GM19099 (cell line): ENCODE measurements around the gene ADCY9.

Experiments used
- POLR2A ChIP-seq: IDR thresholded peaks from 3 replicates; pipeline ENCODE4 v1.6.1; 2011; ENCODE audit warnings: low read depth; ENCODE audit not compliant: insufficient read length; ENCODE audit errors: extremely low read depth

Gene ADCY9

DNA sequence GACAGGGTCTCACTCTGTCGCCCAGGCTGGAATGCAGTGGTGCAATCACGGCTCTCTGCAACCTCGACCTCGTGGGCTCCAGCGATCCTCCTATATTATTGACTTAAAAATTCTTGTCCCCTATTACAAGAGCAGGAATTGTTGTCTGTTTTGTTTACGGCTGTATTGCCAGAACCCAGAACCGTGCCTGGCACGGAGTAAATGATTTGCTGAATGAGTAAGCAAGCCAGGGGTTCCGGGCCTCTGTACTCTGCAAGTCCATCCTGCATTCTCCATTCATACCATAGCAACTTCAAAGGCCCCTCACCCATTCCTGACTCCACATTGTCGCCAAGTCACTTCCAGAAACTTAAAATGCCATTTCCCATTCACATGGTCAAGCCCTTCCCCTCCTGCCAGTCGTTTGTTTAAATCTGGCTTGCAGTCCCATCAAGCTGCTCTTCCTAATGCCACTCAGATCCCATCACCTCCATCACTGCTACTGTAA, 6.9 kb downstream of the ADCY9 start:
- no peak for TF ChIP-seq POLR2A

DNA sequence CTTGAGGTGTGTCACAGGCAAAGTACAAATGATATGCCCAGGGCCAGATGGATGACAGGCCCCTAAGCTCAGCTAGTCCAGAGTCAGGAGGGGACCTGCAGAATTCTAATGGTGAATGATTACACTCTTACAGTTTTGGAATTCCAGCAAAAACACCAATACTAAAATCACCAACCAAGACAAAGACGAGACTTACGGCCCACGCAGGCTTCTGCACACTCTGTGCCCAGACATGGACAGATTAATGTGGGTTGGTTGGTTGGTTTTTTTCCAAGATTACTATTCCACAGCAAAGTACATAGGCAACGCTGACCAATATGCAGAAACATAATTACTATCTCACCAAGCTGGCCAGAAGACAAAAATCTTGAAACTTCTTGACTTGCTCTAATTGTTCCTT, 9.7 kb downstream of the ADCY9 start:
- TF ChIP-seq POLR2A, result no peak

DNA sequence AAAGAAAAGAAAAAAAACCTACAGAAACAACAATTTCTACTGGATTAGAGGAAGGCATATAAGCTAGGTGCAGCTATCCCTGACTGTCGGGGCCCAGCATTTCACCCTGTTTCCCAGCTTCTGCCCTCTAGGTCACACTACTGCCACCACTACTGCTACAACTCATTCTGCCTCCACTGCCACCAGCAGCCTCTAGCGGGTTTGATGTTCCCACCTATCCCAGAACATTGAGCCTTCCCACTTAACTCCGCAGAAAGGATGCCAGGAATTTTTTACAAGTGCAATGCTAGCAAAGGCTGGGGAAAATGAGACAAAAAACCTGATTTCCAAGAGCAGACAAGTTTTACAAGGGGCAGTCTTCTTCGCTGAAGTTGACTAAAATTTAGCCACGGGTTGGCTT, 10.4 kb downstream of the ADCY9 start:
- TF ChIP-seq POLR2A, result no peak

DNA sequence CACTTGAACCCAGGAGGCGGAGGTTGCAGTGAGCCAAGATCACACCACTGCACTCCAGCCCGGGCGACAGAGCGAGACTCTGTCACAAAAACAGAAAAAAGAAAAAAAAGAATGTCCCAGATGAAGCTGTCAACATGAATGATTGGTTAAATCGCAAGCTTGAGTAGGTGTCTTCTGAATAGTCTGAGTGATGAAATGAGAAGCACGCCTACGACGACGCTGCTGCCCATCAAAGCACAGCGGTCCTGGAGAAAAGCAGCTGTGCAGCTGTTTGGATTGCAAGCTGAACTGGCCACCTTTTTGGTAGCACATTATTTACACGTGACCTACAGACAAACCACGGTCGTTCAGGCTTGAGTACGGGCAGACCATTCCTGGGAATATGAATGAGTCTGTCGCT, 12.5 kb downstream of the ADCY9 start:
- no peak for TF ChIP-seq POLR2A

DNA sequence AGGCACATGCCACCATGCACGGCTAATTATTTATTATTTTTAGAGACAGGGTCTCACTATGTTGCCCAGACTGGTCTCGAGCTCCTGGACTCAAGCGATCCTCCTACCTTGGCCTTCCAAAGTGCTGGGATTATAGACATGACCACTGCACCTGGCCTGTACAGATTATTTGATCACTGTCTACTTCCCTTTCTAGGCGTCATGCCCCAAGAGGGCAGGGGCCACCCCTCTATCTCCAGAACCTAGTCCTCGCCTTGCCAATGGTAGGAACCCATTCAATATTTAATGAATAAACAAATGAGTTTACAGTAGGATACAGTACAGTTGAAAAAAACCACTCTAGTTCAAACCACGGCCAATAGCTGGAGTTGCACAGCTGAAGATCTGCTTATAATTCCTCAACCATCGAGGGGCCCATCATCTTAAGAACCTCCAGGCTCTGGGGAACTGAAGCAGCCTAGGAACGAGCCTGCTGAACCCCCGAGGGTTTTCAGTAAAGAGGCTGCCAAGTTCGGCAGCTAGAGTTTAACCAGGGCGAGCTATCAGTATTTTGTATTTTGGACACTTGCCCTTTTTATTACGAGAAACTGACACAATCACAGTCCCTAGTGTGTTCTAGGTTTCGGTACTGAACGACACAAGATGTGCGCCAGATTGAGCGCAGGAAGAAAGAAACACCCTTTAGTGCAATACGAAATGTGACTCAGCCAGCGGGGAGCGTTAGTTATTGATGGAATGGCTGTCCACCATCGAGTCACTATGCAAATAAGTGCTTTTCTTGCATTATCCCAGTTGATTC, 14.6 kb downstream of the ADCY9 start:
- TF ChIP-seq POLR2A, result no peak

DNA sequence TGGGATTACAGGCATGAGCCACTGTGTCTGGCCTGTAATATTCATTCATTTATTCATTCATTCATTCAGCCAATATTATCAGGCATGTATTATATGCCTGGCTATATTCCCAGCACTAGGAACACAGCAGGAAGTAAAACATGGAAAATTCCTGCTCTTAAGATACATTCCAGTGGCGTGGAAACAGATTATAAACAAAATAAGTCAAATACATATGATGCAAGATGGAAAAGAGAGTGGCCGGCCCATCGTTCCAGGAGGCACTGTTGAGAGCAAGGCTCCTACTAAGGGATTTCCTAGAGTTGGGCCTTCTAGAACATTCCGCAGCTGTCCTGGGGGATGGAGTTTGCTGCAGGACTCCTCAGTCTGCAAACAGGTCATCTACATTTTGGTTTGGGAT, 17.7 kb downstream of the ADCY9 start:
- TF ChIP-seq POLR2A, result no peak

DNA sequence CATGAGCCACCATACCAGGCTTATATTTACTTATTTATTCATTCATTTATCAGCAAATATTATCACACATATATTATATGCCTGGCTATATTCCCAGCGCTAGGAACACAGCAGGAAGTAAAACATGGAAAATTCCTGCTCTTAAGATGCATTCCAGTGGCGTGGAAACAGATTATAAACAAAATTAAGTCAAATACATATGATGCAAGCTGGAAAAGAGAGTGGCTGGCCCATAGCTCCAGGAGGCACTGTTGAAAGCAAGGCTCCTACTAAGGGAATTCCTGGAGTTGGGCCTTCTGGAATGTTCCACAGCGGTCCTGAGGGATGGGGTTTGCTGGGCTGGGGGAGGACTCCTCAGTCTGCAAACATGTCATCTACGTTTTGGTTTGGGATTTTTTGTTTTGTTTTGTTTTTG, 18.4 kb downstream of the ADCY9 start:
- TF ChIP-seq POLR2A, result no peak

DNA sequence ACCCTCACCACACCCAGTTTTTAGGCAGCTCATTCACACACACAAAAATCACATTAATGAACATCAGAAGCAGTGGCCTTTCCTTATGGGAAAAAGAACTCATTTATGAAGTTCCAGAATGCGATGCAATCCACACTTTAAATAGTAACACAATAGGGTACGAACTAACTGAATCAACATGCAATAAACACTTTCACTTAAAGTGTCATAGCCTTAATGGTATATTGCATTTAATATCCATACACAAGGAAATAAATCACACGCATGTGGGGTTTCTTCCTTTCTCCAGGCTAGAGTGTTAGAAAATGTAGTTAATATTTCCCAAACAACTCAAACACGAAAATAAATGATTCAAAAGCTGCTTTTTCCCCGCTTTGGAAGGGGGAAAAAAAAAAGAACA, 19.7 kb downstream of the ADCY9 start:
- no peak for TF ChIP-seq POLR2A

DNA sequence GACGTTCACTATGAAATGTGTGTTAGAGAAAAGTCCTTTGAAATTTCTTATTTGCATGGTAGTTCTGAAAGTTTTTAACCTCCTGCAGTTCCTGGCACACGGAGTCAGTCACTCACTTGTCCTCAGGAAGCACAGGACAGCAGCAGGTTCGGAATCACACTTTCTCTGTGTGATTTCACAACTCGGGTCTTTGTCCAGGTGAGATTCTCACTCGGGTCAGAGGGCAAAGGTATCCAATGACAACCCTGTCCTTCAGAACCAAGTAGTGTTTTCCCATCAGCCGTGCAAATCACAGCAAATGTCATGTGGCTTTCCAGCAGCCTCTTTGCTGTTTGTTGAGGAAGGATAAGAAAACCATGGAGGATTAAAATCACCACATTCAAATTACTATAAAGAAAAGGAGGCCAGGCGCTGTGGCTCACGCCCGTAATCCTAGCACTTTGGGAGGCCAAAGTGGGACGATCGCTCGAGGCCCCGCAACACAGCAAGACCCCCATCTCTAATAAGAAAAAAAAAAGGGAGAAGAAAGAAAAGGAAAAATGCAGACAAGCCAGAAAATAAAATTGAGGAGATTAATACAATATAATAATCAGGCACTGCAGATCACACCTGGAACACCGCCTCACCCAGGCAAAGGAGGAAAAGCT, 22.0 kb downstream of the ADCY9 start:
- no peak for TF ChIP-seq POLR2A

DNA sequence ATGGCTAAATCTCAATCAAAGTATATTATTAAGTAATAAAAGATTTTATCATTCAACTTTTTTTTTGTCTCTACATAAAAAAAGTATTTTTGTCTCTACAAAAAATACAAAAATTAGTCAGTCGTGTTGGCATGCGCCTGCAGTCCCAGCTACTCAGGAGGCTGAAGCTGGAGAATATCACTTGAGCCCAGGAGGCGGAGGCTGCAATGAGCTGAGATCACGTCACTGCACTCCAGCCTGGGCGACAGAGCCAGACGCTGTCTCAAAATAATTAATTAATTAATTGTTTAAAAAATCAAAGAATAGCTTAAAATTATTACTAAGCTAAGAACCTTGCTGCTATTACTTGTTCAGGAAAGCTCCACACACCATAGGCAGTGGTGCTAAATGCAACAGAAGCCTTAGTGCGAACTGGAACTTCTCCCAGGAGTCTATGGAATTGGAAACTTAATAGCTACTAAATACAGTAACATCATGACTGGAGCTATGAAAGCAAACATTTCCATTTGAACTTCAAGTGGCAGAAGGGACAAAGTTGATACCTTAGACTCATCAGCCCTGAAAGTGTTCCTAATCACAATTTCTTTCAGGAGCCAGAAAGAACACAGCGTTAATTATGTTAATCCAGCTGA, 22.6 kb downstream of the ADCY9 start:
- TF ChIP-seq POLR2A, result no peak

DNA sequence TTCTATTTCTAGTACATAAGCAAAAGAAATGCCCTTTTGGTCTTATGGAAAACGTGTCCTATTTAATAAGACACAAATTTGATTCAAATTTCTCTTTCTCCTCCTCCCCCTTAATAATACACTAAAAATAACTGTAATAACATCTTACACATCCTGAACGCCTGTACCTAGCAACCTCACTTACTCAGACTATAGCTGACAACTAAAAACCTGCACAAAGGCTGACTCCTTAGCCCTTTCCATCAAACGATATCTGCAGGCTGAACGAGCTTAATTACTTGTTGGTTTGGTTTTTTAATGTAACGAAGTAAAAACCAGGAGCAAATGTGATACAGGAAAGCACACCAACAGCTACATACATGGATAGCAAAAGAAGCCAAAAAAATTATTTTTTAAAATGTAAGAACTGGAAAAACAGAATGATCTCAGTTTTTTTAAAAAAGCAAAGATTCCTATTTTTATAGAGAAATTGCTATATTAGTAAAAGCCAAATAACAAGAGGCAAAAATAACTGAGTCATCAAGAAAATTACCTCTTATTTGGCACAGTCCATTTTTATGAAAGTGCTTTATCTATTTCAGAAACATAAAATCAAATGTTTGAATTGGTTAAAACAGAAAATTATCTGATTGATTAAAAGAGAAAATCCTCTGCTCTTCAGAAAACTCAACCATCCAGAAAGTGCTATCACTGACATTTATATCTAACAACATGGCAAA, 23.5 kb downstream of the ADCY9 start:
- no peak for TF ChIP-seq POLR2A

DNA sequence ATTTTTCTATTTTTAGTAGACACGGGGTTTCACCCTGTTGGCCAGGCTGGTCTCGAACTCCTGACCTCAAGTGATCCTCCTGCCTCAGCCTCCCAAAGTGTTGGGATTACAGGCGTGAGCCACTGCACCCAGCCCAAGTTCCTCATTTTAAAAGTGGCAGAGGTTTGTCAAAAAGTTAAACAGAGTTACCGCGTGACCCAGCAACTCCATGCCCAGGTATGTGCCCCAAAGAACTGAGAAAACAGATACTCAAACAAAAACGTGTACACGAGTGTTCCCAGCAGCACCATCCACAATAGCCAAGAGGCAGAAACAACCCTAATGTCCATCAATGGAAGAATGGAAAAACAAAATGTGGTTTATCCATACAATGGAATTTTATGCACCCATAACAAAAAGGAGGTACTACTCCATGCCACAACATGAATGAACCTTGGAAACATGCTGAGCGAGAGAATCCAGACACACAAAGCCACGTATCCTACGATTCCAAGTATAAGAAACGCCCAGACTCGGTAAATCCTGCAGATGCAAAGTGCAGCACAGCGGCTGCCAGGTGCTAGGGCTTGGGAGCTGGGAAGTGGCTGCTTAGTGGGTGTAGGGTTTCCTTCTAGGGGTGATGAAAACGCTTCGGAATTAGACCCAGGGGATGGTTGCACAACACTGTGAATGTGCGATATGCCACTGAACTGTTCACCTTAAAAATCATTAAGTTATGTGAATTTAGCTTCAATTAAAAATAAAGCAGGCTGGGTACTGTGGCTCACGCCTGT, 24.8 kb downstream of the ADCY9 start:
- TF ChIP-seq POLR2A, result no peak

DNA sequence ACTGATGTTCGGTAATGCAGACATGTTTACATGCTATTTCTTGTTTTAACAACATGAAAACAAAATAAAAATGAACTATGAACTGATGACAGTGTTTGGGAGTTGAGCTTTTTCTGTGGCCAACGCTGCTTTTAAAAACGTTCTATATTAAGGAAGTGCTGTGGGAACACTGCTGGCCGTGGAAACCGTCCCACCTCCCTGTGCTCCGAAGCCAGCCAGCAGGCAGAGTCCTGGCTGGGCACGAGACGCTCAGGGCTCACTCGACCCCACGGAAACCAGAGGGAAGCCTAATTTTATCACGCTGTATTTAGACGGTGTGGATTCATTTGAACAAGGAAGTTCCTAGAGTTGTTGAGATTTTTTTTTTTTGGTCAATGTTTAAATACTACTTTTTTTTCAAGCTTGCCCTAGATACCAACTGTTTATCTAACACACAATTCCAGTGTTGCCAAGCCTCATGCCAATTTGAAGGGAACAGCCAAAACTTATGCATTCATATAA, 25.8 kb downstream of the ADCY9 start:
- no peak for TF ChIP-seq POLR2A

DNA sequence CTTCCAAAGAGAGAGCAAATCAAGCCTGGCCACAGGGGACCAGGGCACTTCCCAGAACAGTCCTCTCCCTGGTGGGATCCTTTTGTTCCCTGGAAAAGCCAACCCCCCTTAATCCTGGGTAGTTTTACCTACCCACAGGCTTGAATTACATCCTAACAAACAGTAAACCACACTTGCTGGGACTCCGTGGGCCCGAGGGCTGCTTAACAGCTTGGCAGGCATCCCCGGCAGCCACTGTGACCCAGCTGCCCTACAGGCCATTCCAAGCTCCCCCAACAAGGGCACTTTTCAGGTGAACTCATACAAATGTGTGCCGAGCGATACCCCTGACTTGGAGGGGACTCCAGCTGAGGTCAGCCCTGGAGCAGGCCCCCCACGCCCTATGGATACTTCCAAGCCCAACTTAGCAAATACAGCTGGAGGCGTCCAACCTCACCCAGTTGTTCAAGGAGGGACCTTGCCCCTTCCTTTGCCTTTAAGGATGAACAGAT, 26.4 kb downstream of the ADCY9 start:
- no peak for TF ChIP-seq POLR2A

DNA sequence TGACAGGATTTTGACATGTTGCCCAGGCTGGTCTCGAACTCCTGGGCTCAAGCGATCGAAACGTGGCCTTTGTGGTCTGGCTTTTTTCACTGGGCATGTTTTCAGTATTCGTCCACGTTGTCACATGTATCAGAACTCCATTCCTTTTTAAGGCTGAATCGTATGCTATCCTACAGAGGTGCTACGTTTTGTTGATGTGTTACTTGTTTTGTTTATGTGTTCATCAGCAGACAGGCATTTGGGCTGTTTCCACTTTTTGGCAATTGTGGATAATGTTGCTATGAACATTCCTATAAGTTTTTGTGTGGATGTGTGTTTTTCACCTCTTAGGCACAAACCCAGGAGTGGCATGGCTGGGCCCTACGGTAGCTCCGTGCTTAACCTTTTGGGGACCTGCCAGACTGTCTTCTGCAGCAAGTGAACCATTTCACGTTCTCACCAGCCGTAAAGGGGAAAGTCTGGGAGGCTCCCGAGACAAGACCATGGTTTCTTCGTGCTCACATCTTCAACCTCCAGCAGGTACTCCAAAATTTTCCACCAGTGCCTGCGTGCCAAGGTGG, 26.9 kb downstream of the ADCY9 start:
- no peak for TF ChIP-seq POLR2A
